Measurements from ENCODE around the gene PAM. TPM values are rescaled to one million over a fixed set of nuclear protein-coding genes. Genes with fewer than 3 reads are reported as not detected.

PAM gene
- 10 to 100 TPM; 59.3 to 67.4 TPM for total RNA-seq

DNA sequence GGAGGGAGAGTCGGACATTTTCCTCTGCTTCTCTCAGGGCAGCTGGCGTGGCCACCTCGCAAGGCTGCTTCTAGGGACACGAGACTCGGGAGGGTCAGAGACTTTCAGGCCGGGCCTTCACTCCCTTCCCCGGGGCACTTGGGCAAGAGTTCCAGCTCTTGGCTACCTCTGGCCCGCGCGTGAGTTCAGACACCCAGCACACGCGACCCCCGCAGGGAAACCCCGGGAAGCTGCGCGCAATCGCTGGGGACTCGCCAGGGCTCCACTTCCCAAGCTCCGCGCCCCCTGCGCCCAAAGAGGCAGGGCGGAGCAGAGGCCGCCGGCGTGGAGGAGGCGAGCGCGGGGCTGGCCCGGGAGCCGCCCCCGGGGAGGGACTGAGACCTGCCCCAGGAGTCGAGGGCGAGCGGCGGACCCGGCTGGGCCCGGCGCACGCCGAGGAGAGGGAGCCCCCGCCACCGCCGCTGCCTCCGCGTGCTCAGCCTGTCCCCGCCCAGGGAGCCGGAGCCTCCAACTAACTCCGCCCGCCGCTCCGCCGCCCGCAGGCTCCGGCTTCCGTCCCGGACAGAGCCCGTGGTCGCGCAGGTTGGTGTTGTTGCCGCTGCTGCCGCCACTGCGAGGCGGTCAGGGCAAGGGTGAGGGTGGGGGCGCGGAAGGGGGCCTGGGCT lies at the start of gene PAM:
Gene PAM, plus strand, starts transcription at position 539 of the 665 bp plus-strand sequence. CDS start 110,891 bp downstream, outside the sequence.

Measured in melanocyte of skin (primary cell).